A673 (cell line): Measurements from ENCODE around the gene DLK2. TPM values are rescaled to one million over a fixed set of nuclear protein-coding genes. Genes with fewer than 3 reads are reported as not detected.

ENCODE experiments used
- BruUV-seq: library from RNA; stranded (reverse); fragments of 400-500 nt; replicated peaks from 2 replicates; lab custom pipeline; 2021; lab: Mats Ljungman, UMichigan
- CTCF ChIA-PET: fragments of 300-600 bp; sonication (Branson Sonifier 250); formaldehyde crosslinking; loops from one replicate; lab custom pipeline; 2022; ENCODE audit warnings: antibody characterized with exemption; lab: Charles Lee
- POLR2A ChIA-PET: fragments of 300-600 bp; sonication (Branson Sonifier 250); formaldehyde crosslinking; loops from one replicate; lab custom pipeline; 2022; ENCODE audit warnings: antibody characterized with exemption; ENCODE audit not compliant: low non-redundant PET; lab: Charles Lee
- DNase-seq: peaks from one replicate; pipeline ENCODE4 v3.0.0-alpha.2; 2015; ENCODE audit warnings: low spot score
- H3K27ac ChIP-seq: fragments of 200-600 bp; sonication (generic); 2 replicates; pipeline ENCODE4 v1.5.1; 2016; ENCODE audit warnings: mixed run types, low read depth, mild to moderate bottlenecking, mixed read lengths, antibody characterized with exemption, low read length; ENCODE audit not compliant: poor library complexity, severe bottlenecking
- H3K27me3 ChIP-seq: fragments of 200-600 bp; sonication (generic); replicated peaks from 2 replicates; pipeline ENCODE4 v1.6.1; 2017; ENCODE audit warnings: mixed run types, low read depth, mild to moderate bottlenecking, mixed read lengths, antibody characterized with exemption, low read length; ENCODE audit not compliant: insufficient read depth, poor library complexity
- H3K36me3 ChIP-seq: fragments of 200-600 bp; sonication (generic); 2 replicates; pipeline ENCODE4 v1.6.1; 2016; ENCODE audit warnings: mixed run types, mild to moderate bottlenecking, mixed read lengths, antibody characterized with exemption, low read length; ENCODE audit not compliant: insufficient read depth, poor library complexity, severe bottlenecking
- H3K4me1 ChIP-seq: fragments of 200-600 bp; sonication (generic); 2 replicates; pipeline ENCODE4 v1.6.1; 2017; ENCODE audit warnings: mixed run types, mild to moderate bottlenecking, mixed read lengths, antibody characterized with exemption, low read length; ENCODE audit not compliant: insufficient read depth, poor library complexity, severe bottlenecking
- H3K4me3 ChIP-seq: fragments of 200-600 bp; sonication (generic); 2 replicates; pipeline ENCODE4 v1.5.1; 2016; ENCODE audit warnings: low read depth, mixed run types, mild to moderate bottlenecking, mixed read lengths, low read length; ENCODE audit not compliant: poor library complexity, severe bottlenecking
- H3K9me3 ChIP-seq: fragments of 200-600 bp; sonication (generic); 2 replicates; pipeline ENCODE4 v1.6.1; 2016; ENCODE audit warnings: mixed run types, low read depth, mild to moderate bottlenecking, mixed read lengths, antibody characterized with exemption, low read length; ENCODE audit not compliant: poor library complexity, severe bottlenecking
- EZH2 ChIP-seq: fragments of 200-600 bp; sonication (generic); IDR thresholded peaks from 2 replicates; pipeline ENCODE4 v1.6.1; 2017; ENCODE audit warnings: borderline replicate concordance, low read depth, mild to moderate bottlenecking, mixed read lengths, antibody characterized with exemption, low read length; ENCODE audit not compliant: poor library complexity, severe bottlenecking
- intact Hi-C: fragments of 100-400 bp; cut with micrococcal nuclease; formaldehyde crosslinking; loops from one replicate; pipeline ENCODE4 v1.10.0; 2022; ENCODE audit not compliant: unreplicated experiment
- total RNA-seq: library from RNA; stranded (reverse); gene quantifications from 2 replicates; pipeline ENCODE4 v1.2.3, GENCODE V29; 2021
- TF ChIP-seq, protein P1 (sequence below): fragments of 300-800, 200-600 bp; sonication (generic); conservative IDR thresholded peaks from 2 replicates; pipeline ENCODE4 v1.5.1; 2017; ENCODE audit warnings: low read depth, mild to moderate bottlenecking, antibody characterized with exemption, low read length, moderate library complexity, mixed read lengths

Gene DLK2
- total RNA-seq, 1 experiment from 2014 or later: 0.67 TPM

DNA sequence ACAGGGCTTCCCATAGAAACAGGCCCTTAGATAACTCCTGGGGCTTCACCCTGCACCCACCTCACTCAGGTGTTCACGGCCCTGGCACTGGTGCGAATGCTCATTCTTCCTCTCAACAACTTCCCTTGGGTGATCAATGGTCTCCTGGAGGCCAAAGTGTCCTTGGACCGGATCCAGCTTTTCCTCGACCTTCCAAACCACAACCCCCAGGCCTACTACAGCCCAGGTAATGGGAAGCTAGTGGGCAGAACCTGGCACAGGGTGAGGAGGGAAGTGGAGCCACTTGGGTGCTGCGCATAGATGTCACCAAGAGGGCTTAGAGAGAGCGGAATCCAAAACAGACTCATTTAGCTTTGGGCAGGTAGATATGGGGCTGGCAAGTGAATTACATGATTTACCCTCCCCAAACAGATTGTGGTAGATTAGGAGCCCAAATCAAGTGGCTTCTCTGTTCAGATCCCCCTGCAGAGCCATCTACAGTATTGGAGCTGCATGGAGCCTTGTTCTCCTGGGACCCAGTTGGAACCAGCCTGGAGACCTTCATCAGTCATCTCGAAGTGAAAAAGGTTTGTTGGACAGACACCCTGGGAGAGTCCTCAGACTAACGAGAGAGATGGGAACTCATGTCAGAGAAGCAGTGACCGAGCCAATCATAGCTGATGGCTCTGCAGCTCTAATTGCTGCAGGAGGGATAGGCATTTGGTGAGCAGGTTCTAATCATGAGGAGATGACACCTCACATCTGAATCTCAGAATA, 19.5 kb downstream of the DLK2 start:
- ChIA-PET CTCF (interaction anchor here (1.0 kb wide), 1 partner anchor 292 kb away, joined by 3 read pairs; no protein-coding TSS in a partner anchor), POLR2A (no interaction called here)

DNA sequence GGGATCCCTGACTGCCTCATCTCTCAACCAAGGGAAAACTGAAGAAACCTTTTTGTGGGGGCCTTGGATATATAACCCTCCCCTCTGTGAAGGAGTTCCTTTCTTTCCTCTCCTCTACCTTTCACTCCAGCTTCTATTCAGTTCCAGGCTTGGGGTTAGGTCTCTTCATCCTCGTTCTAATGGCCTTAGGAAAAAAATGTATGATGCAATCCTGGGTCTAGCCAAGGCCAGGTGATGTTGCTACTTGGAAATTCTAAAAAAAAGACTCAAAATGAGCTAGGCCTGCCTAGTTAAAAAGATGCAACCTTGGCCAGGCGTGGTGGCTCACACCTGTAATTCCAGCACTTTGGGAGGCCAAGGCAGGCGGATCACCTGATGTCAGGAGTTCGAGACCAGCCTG, 20.4 kb downstream of the DLK2 start:
- POLR2A ChIA-PET: no interaction called here
- TF ChIP-seq EZH2: no peak
- TF ChIP-seq, protein P1, sequence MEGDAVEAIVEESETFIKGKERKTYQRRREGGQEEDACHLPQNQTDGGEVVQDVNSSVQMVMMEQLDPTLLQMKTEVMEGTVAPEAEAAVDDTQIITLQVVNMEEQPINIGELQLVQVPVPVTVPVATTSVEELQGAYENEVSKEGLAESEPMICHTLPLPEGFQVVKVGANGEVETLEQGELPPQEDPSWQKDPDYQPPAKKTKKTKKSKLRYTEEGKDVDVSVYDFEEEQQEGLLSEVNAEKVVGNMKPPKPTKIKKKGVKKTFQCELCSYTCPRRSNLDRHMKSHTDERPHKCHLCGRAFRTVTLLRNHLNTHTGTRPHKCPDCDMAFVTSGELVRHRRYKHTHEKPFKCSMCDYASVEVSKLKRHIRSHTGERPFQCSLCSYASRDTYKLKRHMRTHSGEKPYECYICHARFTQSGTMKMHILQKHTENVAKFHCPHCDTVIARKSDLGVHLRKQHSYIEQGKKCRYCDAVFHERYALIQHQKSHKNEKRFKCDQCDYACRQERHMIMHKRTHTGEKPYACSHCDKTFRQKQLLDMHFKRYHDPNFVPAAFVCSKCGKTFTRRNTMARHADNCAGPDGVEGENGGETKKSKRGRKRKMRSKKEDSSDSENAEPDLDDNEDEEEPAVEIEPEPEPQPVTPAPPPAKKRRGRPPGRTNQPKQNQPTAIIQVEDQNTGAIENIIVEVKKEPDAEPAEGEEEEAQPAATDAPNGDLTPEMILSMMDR: no peak
- intact Hi-C loops: no loop called here
- DNase-seq: no peak
- Histone ChIP-seq H3K36me3 (peaks cover 6% of the 10 kb centered on the region), H3K27me3 (no peaks in the 10 kb centered on the region), H3K9me3 (no peaks in the 10 kb centered on the region), H3K4me1 (no peaks in the 10 kb centered on the region), H3K27ac (no peak overlapping the region), H3K4me3 (no peak overlapping the region)
- no TSS peak for BruUV-seq
- CTCF ChIA-PET: interaction anchor here (1.0 kb wide), 1 partner anchor 291 kb away, joined by 3 read pairs; no protein-coding TSS in a partner anchor

More for the DNA sequence above, 19.5 kb downstream of the DLK2 start:
- intact Hi-C loops: no loop called here
- no peaks in the 10 kb centered on the region for H3K27me3 ChIP-seq
- H3K9me3 ChIP-seq: no peaks in the 10 kb centered on the region
- no TSS peak for BruUV-seq
- peaks cover 6% of the 10 kb centered on the region for H3K36me3 ChIP-seq
- TF ChIP-seq, protein P1: no peak
- TF ChIP-seq EZH2: no peak
- DNase-seq: no peak
- H3K4me3 ChIP-seq: no peak overlapping the region
- H3K4me1 ChIP-seq: no peaks in the 10 kb centered on the region
- H3K27ac ChIP-seq: no peak overlapping the region

DNA sequence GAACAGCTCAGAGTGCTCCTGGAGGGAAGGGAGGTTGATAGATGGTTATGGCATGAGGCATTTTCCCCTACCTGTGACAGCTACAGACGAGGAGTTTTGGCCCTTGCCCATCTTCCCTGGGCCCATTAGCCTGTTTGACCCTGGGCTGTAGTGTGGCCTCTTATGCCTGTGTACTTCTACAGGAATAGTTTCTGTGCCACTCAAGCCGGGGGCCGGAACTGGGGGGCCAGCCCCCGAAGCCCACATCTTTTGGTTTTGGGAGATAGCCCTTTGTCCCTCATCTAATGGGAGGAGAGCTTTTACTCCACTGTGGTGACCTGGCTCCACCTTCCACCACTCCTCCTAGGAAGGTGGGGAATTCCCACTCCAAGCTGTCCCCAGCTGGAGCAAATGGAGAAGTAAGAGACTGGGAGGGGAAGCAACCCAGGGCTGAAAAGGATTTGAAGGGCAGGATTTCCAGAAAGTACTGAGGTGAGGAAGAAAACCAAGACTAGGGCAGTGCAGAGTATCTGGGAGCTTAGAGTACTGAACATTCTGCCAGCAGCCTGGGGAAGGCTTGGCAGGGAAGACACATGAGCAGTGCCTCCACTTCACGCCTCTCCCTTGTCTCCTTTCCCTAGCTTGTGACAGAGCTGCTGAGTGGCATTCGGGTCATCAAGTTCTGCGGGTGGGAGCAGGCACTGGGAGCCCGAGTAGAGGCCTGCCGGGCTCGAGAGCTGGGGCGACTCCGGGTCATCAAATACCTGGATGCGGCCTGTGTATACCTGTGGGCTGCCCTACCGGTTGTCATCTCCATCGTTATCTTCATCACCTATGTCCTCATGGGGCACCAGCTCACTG, 21.1 kb downstream of the DLK2 start:
- Histone ChIP-seq H3K27ac (no peak overlapping the region), H3K4me1 (no peaks in the 10 kb centered on the region), H3K4me3 (no peak overlapping the region), H3K36me3 (peaks cover 6% of the 10 kb centered on the region), H3K9me3 (no peaks in the 10 kb centered on the region), H3K27me3 (no peaks in the 10 kb centered on the region)
- ChIA-PET CTCF (interaction anchor here (1.0 kb wide), 1 partner anchor 291 kb away, joined by 3 read pairs; no protein-coding TSS in a partner anchor), POLR2A (interaction anchor here (0.6 kb wide), 1 partner anchor 850 kb away, joined by 4 read pairs; no protein-coding TSS in a partner anchor)
- no peak for DNase-seq
- BruUV-seq: no TSS peak
- TF ChIP-seq, protein P1: no peak
- no peak for TF ChIP-seq EZH2
- intact Hi-C loops: no loop called here
